ENCODE results near the gene C14orf180. TPM values are rescaled to one million over a fixed set of nuclear protein-coding genes. Genes with fewer than 3 reads are reported as not detected.

C14orf180 gene
- polyA plus RNA-seq, 3 donors = not detected

- Mint-ChIP-seq H3K4me1 (no peaks in the 10 kb centered on the region), H3K27me3 (ENCODE audit: low read depth in 3 of 3) (peaks cover 2% of the 10 kb centered on the region in 3 donors), H3K27ac (no peak overlapping the region), H3K9me3 (no peaks in the 10 kb centered on the region), H3K4me3 (no peak overlapping the region), H3K36me3 (no peaks in the 10 kb centered on the region)
- H3K4me1 ChIP-seq (ENCODE audit: control insufficient read depth in 1 of 2, insufficient read depth in 2 of 2, low read length in 2 of 2) = no peaks in the 10 kb centered on the region
- no peak for TF ChIP-seq CTCF (IDR thresholded peaks at IDR 0.05)
- no peaks in the 10 kb centered on the region for H3K36me3 ChIP-seq (replicated peaks in 1 of 2; ENCODE audit: control insufficient read depth in 1 of 2, insufficient read depth in 2 of 2, low read length in 2 of 2)
- no peaks in the 10 kb centered on the region for H3K9me3 ChIP-seq (replicated peaks in 1 of 2; ENCODE audit: control insufficient read depth in 1 of 2, insufficient read depth in 1 of 2, low read length in 2 of 2)
- DNase-seq = no peak
- intact Hi-C loops (cut with micrococcal nuclease) = no loop called here
- WGBS (ENCODE audit: insufficient coverage) = 97% methylated on average over 4 of the region's 5 CpGs
- H3K27ac ChIP-seq (ENCODE audit: low read depth in 1 of 2, low read length in 2 of 2) = no peak overlapping the region
- H3K27me3 ChIP-seq (ENCODE audit: control insufficient read depth in 2 of 2, insufficient read depth in 2 of 2, low read length in 2 of 2) = no peaks in the 10 kb centered on the region
- H4K20me1 ChIP-seq (ENCODE audit: insufficient read depth, low read length) = no peaks in the 10 kb centered on the region
- no peak overlapping the region for H3K9ac ChIP-seq (ENCODE audit: insufficient read depth, low read length, poor library complexity, severe bottlenecking)
- no peaks in the 10 kb centered on the region for H3K79me2 ChIP-seq (ENCODE audit: insufficient read depth, low read length)
- H3K4me3 ChIP-seq (replicated peaks in 1 of 3; ENCODE audit: low read depth in 2 of 3, low read length in 3 of 3) = no peak overlapping the region
- H2AFZ ChIP-seq (ENCODE audit: insufficient read depth, low read depth, low read length, poor library complexity, severe bottlenecking) = no peak overlapping the region
- no peak overlapping the region for H3K4me2 ChIP-seq (replicated peaks; ENCODE audit: extremely low read depth, low read length, poor library complexity, severe bottlenecking)
Observed at GRCh38 chr14:104557086-104557485, 22.5 kb upstream of the C14orf180 start.

- Mint-ChIP-seq H3K4me3 (no peak overlapping the region), H3K9me3 (no peaks in the 10 kb centered on the region), H3K36me3 (no peaks in the 10 kb centered on the region), H3K4me1 (no peaks in the 10 kb centered on the region), H3K27ac (no peak overlapping the region), H3K27me3 (ENCODE audit: low read depth in 3 of 3) (peaks cover 2% of the 10 kb centered on the region in 3 donors)
- Histone ChIP-seq H3K4me2 (replicated peaks; ENCODE audit: extremely low read depth, low read length, poor library complexity, severe bottlenecking) (no peak overlapping the region), H3K4me1 (ENCODE audit: control insufficient read depth in 1 of 2, insufficient read depth in 2 of 2, low read length in 2 of 2) (no peaks in the 10 kb centered on the region), H3K9me3 (replicated peaks in 1 of 2; ENCODE audit: control insufficient read depth in 1 of 2, insufficient read depth in 1 of 2, low read length in 2 of 2) (no peaks in the 10 kb centered on the region), H3K27me3 (ENCODE audit: control insufficient read depth in 2 of 2, insufficient read depth in 2 of 2, low read length in 2 of 2) (no peaks in the 10 kb centered on the region), H3K36me3 (replicated peaks in 1 of 2; ENCODE audit: control insufficient read depth in 1 of 2, insufficient read depth in 2 of 2, low read length in 2 of 2) (no peaks in the 10 kb centered on the region), H2AFZ (ENCODE audit: insufficient read depth, low read depth, low read length, poor library complexity, severe bottlenecking) (no peak overlapping the region), H3K79me2 (ENCODE audit: insufficient read depth, low read length) (no peaks in the 10 kb centered on the region), H3K27ac (ENCODE audit: low read depth in 1 of 2, low read length in 2 of 2) (no peak overlapping the region), H3K9ac (ENCODE audit: insufficient read depth, low read length, poor library complexity, severe bottlenecking) (no peak overlapping the region), H3K4me3 (replicated peaks in 1 of 3; ENCODE audit: low read depth in 2 of 3, low read length in 3 of 3) (no peak overlapping the region), H4K20me1 (ENCODE audit: insufficient read depth, low read length) (no peaks in the 10 kb centered on the region)
- DNase-seq = no peak
- TF ChIP-seq CTCF (IDR thresholded peaks at IDR 0.05) = no peak
- intact Hi-C loops (cut with micrococcal nuclease) = no loop called here
- WGBS (ENCODE audit: insufficient coverage) = 100% methylated on average over 1 of the region's 1 CpG
Observed at GRCh38 chr14:104557766-104558165, 21.8 kb upstream of the C14orf180 start.

All from CD14-positive monocyte (primary cell).